GM18508 (cell line): ENCODE measurements around the gene CEP97.
"Not testable (repeated sequence)": the region's sequence is repeated elsewhere in the genome, so short reads cannot be mapped to it uniquely, and the experiment has no call there.

ENCODE experiments used
- ATAC-seq: cut with Tn5 transposase; IDR thresholded peaks from one replicate; pipeline ENCODE4 v1.9.1; 2021; ENCODE audit warnings: moderate number of reproducible peaks; ENCODE audit not compliant: insufficient read depth, unreplicated experiment

The CEP97 gene, protein sequence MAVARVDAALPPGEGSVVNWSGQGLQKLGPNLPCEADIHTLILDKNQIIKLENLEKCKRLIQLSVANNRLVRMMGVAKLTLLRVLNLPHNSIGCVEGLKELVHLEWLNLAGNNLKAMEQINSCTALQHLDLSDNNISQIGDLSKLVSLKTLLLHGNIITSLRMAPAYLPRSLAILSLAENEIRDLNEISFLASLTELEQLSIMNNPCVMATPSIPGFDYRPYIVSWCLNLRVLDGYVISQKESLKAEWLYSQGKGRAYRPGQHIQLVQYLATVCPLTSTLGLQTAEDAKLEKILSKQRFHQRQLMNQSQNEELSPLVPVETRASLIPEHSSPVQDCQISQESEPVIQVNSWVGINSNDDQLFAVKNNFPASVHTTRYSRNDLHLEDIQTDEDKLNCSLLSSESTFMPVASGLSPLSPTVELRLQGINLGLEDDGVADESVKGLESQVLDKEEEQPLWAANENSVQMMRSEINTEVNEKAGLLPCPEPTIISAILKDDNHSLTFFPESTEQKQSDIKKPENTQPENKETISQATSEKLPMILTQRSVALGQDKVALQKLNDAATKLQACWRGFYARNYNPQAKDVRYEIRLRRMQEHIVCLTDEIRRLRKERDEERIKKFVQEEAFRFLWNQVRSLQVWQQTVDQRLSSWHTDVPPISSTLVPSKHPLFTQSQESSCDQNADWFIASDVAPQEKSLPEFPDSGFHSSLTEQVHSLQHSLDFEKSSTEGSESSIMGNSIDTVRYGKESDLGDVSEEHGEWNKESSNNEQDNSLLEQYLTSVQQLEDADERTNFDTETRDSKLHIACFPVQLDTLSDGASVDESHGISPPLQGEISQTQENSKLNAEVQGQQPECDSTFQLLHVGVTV

DNA sequence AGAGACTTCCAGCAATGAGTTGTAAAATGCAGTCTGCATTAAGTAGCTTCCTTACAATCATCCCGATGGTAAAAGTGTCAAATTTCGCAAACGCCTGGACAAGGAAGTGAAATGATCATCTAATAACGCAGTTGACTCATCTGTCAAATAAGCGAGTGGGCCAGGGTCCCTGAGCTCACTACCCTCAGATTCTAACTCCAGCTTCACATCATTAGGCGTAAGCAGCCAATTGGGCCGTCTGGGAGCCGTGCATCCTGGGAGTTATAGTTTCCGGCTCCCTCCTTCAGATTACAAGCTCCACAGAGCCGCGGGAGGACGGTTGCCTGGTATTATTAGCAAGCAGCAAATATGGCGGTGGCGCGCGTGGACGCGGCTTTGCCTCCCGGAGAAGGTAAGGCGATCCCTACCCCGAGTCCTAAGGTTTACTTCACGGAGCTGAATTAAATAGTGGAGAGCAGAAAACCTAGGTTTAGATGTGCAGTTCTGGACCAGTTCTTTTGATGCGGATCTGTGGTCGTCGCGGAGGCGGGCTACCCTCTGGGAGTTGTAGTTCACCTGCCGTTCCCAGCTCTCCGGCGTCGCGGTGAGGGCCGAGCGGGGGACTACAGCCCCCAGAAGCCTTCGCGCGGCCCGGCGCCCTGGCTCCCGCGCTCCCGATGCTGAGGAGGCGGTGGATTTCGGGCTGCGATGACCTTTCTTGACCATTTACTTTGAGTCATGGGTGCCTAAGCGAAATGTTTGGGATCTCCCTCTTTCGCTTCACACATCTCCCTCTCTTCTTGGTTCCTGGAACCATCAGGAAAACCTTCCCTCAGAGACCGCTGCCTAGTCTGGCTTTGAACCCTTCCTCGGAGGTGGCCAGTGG is at the start of gene CEP97:
Gene CEP97, plus strand, starts transcription at position 286 of the 865 bp plus-strand sequence. Its CDS starts 63 bp downstream, at position 349.
- peak; percentile 71 for ATAC-seq

DNA sequence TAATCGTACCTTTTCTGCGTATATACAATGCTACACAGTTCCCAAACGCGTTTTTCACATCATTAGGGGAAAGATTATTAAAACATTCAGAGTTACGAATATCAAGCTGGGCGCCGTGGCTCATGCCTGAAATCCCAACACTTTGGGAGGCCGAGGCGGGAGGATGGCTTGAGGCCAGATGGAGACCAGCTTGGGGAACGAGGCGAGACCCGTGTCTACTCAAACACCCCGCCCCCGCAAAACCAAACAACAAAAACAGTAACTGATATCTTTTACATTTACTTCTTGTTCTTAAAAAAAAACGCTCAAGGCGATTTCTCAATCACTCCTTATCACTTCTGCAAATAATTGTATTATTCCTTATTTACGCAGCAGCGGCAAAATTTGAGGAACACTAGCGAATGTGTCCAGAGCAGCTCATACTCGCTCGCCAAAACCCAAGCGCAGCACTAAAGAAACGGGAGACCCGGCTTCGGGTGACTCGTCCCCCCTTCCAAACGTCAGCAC is 48.7 kb upstream of the CEP97 start:
- ATAC-seq: no peak

DNA sequence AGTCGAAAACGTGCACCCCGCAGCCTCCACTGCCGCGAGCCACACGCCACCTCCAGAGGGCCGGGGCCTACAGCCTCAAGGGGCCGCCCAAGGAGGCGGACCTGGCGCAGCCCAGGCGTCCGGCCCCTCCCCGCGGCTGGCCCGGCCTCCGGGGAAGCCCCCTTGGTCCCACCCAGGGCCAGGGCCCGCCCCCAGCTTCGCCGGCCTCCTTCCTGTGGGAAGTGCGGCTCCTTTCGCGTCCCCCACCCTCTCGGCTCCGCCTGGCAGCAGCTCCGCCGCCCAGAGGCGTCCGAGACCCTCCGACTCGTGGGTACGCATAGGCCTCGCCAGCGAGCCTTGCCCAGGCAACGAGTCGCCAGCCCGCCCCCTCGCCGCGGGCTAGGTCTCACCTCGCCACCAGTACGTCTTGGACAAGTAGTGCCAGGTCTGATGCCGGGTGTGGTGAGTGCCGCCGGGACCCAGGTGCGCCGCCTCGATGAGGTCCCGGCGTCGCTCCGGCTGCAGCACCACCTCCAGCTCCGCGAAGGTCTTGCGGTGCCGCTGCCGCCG is 48.1 kb upstream of the CEP97 start:
- peak; percentile 56 for ATAC-seq

DNA sequence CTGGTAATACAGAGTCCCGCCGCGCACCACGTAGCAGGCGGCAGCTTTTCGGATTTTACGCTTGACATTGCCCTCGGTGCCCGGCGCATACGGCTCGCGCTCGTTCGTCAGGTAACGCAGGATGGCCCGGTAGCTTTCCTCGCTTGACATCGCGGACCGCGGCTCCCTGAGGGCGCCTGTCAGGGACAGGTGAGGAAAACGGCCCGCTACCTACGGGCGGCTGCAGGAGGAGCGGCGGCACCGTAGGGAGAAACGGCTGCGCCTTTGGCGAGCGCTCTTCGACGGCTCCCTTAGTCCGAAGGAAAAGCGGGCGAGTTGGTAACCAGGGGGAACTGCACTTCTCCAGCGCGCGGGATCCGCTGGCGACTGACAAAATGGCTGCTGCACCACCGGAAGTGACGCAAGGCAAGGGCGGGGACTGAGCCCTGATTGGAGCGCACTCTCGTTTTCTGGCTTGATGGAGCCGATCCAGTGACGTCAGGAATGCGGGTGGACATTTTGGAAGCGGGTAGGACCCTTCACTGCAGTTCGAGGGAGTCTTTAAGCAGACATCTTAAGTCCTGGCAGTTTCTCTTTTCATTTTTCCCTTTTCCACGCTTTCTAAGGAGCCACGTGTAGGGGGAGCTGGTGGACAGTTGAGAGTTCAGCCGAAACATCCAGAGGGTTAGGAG is 47.5 kb upstream of the CEP97 start, which contains the start of gene ZBTB11:
Gene ZBTB11, minus strand, starts transcription at position 368 of the 671 bp plus-strand sequence. Its CDS starts 218 bp downstream, at position 150.
- ATAC-seq: peak; percentile 79

DNA sequence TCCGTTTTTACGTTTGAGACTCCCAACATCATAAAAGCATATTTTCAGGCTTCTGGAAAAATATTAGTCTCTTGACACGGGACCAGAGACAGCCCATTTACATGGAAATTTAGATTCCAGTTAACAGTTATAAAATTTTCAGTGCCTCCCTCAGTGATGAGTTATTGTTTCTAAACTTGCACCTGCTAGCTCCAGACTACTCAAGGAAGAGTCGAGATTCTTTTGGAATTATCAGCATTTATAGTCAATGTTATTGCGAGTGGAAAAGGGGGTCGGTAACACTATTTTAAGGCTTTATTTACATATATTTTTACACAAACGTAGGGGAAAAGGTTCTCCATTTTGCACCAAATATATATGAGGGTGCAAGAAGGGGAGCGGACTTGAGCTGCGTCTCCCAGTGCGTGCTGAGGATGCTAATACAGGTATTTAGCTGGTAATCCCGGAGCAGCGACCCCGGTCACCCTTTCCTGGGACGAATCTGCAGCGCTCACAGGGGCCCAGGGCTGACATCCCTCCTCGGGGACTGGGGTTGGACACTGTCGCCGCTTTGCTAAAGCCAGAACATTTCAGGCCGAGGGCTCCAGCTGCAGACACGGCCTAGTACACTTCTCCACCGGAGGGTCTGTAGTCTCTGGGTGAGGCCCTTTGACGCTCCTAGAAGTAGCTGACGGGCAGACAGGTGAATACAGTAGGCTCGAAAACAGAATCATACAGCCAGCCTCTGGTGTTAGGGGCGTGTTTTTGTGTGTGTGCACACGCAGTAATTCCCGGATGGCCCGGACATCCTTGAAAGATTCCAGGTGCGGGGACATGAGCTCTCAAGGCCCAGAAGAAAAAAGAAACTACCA is 46.8 kb upstream of the CEP97 start:
- no peak for ATAC-seq

DNA sequence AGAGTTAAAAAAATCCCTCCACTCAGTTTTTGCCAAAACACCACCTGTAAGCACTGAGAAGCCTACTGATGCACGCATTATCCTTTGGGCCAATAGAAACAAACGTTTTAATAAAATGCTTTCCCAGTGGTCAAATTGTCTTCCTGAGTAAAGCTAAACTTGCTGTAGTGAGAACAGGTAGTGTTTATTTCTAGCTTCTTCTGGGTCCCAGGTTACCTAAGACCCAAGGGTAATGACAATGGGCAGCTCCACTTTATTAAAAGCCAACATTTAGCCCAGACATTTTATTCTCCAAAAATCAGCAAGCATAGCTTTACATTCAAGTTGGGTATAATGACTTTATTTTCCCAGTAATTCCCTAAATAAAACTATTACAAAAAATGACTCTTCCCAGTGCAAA is 45.6 kb upstream of the CEP97 start:
- ATAC-seq: not testable (repeated sequence)

DNA sequence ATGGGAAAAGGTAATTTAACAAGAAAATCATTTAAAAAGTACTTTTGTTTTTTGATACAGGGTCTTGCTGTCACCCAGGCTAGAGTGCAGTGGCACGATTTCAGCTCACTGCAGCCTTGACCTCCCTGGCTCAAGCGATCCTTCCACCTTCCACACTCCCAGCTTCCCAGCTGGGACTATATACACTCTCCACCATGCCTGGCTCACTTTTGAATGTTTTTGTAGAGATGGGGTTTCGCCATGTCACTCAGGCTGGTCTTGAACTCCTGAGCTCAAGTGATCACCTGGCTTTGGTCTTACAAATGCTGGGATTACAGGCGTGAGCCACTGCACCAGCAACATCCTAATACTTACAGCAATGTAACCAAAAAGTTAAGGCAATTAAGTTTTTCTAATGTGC is 43.9 kb upstream of the CEP97 start:
- no peak for ATAC-seq

DNA sequence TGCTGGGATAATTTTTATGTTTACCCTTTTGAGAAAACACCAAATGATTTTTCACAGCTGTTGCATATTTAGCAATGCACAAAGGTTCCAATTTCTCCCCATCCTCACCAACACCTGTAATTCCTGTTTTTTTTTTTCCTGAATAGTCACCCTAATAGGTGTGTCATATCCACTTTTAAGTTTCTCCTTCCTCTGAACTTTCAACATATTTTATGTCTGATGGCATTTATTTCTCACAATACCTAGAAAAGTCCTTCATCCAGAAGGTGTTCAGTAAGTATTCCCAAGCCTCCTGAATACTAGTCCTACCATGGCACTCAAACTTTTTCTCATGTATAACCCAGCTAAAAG is 39.4 kb upstream of the CEP97 start:
- ATAC-seq: no peak

DNA sequence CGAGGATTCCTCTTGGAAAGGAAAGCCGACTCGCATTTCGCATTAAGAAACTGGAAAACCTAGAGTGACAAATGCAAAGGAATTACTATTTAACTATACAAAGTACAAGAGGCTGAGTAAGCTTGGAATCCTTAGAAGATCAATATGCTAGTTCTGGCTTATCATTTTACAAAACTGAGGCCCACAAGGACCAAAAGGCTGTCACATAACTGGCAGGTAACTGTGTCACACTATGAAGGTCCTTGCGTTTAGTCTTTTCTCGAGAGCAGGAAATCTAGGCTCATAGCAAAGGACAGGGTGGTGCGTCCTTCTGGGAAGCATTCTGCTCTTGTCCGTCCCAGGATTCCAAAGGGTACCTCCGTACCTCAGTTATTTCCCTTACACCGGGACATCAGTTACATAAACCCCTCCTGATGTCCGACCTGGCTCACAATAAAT is 38.5 kb upstream of the CEP97 start:
- ATAC-seq: no peak

DNA sequence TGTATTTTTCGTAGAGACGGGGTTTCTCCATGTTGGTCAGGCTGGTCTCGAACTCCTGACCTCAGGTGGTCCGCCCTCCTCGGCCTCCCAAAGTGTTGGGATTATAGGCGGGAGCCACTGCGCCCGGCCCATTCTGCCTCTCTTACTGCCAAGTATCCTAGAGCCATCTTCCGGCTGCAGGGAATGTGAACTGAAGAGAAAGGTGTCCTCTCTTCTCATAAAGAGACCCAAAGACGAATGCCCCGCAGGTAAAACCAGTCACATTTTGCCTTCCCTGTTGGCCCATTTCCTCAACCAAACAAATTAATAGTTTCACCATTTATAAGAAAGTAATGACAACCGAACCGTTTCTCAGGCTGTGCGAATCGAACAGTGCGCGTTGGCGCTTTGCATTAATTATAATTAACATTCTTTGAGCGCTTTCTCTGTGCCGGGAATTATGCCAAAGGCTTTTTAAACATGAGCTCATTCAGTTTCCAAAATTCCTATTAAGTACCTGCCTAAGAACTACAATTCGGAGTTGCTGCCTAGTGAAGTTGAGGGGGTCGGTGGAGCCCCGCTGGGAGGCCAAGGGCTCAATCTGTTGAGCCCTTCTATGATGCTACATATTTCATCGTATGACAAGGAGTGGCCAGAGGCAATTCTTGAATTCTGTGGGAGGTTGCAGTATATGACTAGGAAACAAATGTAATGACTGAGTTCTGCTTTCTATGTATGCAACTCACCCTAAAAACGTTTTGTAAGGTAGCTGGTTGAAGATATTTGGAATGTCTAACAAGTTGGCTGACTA is 37.1 kb upstream of the CEP97 start:
- ATAC-seq: no peak

DNA sequence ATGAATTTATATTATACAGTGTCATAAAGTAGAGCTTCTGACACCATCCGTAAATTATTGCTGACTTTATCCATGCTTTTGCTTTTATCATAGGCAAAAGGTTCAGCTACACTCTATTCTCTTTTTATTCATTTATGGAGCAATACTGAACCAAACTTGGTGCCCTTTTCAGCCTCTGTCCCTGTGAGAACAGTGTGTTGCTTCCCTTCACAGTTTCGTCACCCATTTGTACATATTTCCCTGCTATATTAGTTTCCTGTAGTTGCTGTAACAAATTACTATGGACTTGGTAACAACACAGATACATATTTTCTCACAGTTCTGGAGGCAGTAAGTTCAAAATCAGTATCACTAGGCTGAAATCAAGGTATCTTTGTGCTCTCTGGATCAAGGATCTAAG is 35.1 kb upstream of the CEP97 start:
- no peak for ATAC-seq

DNA sequence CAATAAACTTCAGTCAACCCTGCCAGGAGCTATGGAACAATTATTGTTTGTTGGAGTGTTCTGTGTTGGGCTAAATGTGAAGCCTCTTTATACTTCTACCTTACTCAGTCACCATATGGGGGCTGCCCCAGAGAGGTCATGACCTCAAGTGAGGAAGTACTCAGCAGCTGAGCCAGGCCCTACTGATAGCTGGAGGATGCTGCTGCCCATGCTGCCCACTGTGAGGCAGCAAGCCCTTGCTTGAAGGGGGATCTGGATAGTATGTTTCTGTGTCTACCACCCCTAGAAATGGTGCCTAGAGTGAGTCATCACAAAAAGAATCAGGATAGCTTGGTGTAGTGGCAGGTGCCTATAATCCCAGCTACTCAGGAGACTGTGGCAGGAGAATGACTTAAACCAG is 33.4 kb upstream of the CEP97 start:
- peak; percentile 49 for ATAC-seq

DNA sequence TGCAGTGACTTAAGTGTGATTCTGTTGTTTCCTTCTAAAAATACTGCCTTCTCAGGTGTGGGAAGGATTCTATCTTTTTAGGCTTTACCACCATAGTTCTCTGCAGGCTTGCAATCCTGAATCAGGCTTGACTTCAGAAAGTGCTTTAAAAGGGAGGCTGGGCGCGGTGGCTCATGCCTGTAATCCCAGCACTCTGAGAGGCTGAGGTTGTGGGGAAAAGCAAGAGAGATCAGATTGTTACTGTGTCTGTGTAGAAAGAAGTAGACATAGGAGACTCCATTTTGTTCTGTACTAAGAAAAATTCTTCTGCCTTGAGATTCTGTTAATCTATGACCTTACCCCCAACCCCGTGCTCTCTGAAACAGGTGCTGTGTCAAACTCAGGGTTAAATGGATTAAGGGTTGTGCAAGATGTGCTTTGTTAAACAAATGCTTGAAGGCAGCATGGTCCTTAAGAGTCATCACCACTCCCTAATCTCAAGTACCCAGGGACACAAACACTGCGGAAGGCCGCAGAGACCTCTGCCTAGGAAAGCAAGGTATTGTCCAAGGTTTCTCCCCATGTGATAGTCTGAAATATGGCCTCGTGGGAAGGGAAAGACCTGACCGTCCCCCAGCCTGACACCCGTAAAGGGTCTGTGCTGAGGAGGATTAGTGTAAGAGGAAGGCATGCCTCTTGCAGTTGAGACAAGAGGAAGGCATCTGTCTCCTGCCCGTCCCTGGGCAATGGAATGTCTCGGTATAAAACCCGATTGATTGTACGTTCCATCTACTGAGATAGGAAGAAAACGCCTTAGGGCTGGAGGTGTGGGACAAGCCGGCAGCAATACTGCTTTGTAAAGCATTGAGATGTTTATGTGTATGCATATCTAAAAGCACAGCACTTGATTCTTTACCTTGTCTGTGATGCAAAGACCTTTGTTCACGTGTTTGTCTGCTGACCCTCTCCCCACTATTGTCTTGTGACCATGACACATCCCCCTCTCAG is 32.4 kb upstream of the CEP97 start:
- ATAC-seq: not testable (repeated sequence)

DNA sequence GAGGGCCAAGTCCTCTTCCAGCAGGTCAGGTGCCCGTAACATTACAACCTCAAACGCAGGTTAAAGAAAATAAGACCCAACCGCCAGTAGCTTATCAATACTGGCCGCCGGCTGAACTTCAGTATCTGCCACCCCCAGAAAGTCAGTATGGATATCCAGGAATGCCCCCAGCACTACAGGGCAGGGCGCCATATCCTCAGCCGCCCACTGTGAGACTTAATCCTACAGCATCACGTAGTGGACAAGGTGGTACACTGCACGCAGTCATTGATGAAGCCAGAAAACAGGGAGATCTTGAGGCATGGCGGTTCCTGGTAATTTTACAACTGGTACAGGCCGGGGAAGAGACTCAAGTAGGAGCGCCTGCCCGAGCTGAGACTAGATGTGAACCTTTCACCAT is 30.9 kb upstream of the CEP97 start:
- peak; percentile 48 for ATAC-seq

DNA sequence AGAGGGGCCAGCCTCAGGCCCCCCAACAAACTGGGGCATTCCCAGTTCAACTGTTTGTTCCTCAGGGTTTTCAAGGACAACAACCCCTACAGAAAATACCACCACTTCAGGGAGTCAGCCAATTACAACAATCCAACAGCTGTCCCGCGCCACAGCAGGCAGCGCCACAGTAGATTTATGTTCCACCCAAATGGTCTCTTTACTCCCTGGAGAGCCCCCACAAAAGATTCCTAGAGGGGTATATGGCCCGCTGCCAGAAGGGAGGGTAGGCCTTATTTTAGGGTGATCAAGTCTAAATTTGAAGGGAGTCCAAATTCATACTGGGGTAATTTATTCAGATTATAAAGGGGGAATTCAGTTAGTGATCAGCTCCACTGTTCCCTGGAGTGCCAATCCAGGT is 29.6 kb upstream of the CEP97 start:
- ATAC-seq: not testable (repeated sequence)

DNA sequence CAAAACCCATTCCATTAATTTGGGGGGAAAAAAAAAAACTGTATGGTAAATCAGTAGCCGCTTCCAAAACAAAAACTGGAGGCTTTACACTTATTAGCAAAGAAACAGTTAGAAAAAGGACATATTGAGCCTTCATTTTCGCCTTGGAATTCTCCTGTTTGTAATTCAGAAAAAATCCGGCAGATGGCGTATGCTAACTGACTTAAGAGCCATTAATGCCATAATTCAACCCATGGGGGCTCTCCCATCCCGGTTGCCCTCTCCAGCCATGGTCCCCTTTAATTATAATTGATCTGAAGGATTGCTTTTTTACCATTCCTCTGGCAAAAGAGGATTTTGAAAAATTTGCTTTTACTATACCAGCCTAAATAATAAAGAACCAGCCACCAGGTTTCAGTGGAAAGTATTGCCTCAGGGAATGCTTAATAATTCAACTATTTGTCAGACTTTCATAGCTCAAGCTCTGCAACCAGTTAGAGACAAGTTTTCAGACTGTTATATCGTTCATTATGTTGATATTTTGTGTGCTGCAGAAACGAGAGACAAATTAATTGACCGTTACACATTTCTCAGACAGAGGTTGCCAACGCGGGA is 28.5 kb upstream of the CEP97 start:
- ATAC-seq: no peak
